SK-N-SH (cell line): ENCODE results near the gene RBMS3. TPM values are rescaled to one million over a fixed set of nuclear protein-coding genes. Genes with fewer than 3 reads are reported as not detected.

Source experiments
- CTCF ChIA-PET: fragments of 300-600, 350-600 bp; formaldehyde crosslinking; extraction: SDS; loops from one replicate; lab custom pipeline; 2021; lab: Yijun Ruan, JAX
- POLR2A ChIA-PET: fragments of 350-600 bp; sonication (Branson Sonifier 250); formaldehyde crosslinking; extraction: SDS; loops from one replicate; lab custom pipeline; 2020; ENCODE audit warnings: antibody characterized with exemption, inconsistent platforms; lab: Yijun Ruan, JAX
- DNase-seq: peaks from one replicate; pipeline ENCODE4 v3.0.0; 2012
- H2AFZ ChIP-seq: fragments of 200-600 bp; sonication (generic); 2 replicates; pipeline ENCODE4 v1.8.1; 2016; ENCODE audit warnings: antibody characterized with exemption, mild to moderate bottlenecking, low read depth
- H3F3A ChIP-seq: fragments of 200-600 bp; sonication (generic); replicated peaks from 2 replicates; pipeline ENCODE3; 2016; ENCODE audit warnings: antibody characterized with exemption, mild to moderate bottlenecking; ENCODE audit not compliant: insufficient read depth
- H3K27ac ChIP-seq, 2 experiments: fragments of 200-500 bp in 1 of 2; fragments of 200-600 bp in 1 of 2; sonication (Bioruptor generic) in 1 of 2; sonication (generic), shearing (Covaris generic) in 1 of 2; 2 replicates each; pipeline versions ENCODE4 v1.5.1 to v1.6.1; 2014 to 2016; ENCODE audit warnings: low read depth in 2 of 2, inconsistent platforms in 1 of 2, low read length in 1 of 2, mild to moderate bottlenecking in 1 of 2, mixed read lengths in 1 of 2
- H3K27me3 ChIP-seq: fragments of 200-600 bp; sonication (generic), shearing (Covaris generic); 2 replicates; pipeline ENCODE4 v1.6.1; 2016; ENCODE audit warnings: mixed run types; ENCODE audit not compliant: insufficient read depth
- H3K36me3 ChIP-seq, 2 experiments: fragments of 200-500 bp in 1 of 2; fragments of 200-600 bp in 1 of 2; sonication (Bioruptor generic) in 1 of 2; sonication (generic) in 1 of 2; replicated peaks in 1 of 2; 2 replicates each; pipeline versions ENCODE3 to v1.5.1; 2014 to 2016; ENCODE audit warnings: low read length in 1 of 2, mild to moderate bottlenecking in 1 of 2; ENCODE audit not compliant: insufficient read depth in 2 of 2, control insufficient read depth in 1 of 2
- H3K4me1 ChIP-seq, 2 experiments: fragments of 200-500 bp in 1 of 2; fragments of 200-600 bp in 1 of 2; sonication (Bioruptor generic) in 1 of 2; sonication (generic), shearing (Covaris generic) in 1 of 2; 2 replicates each; pipeline versions ENCODE4 v1.5.1 to v1.6.1; 2014 to 2016; ENCODE audit warnings: low read depth in 1 of 2, low read length in 1 of 2, mixed run types in 1 of 2; ENCODE audit not compliant: insufficient read depth in 2 of 2, control insufficient read depth in 1 of 2
- H3K4me2 ChIP-seq: fragments of 200-600 bp; sonication (generic), shearing (Covaris generic); 2 replicates; pipeline ENCODE4 v1.6.1; 2017; ENCODE audit warnings: mixed run types
- H3K4me3 ChIP-seq, 2 experiments: fragments of 200-500 bp in 1 of 2; fragments of 200-600 bp in 1 of 2; sonication (Bioruptor generic) in 1 of 2; sonication (generic), shearing (Covaris generic) in 1 of 2; 2 replicates each; pipeline versions ENCODE4 v1.5.1 to v1.8.1; 2014 to 2016; ENCODE audit warnings: low read depth in 2 of 2, inconsistent platforms in 1 of 2, low read length in 1 of 2, mild to moderate bottlenecking in 1 of 2, mixed read lengths in 1 of 2, moderate library complexity in 1 of 2
- H3K79me2 ChIP-seq: fragments of 200-600 bp; sonication (generic); 2 replicates; pipeline ENCODE4 v1.8.1; 2017; ENCODE audit warnings: mild to moderate bottlenecking; ENCODE audit not compliant: insufficient read depth
- H3K9ac ChIP-seq: fragments of 200-600 bp; sonication (generic); 2 replicates; pipeline ENCODE4 v1.6.1; 2017; ENCODE audit warnings: mixed run types
- H3K9me2 ChIP-seq: fragments of 200-600 bp; sonication (generic); 2 replicates; pipeline ENCODE4 v1.6.1; 2017; ENCODE audit warnings: mixed run types
- H3K9me3 ChIP-seq: fragments of 200-600 bp; sonication (generic); 2 replicates; pipeline ENCODE4 v1.6.1; 2017; ENCODE audit warnings: mixed run types, mild to moderate bottlenecking, moderate library complexity
- H4K20me1 ChIP-seq: fragments of 200-600 bp; sonication (generic); 2 replicates; pipeline ENCODE4 v1.6.1; 2017; ENCODE audit warnings: mild to moderate bottlenecking, mixed run types; ENCODE audit not compliant: insufficient read depth
- ELF1 ChIP-seq: IDR thresholded peaks from 2 replicates; pipeline ENCODE4 v1.4.0; 2012
- EP300 ChIP-seq, 2 experiments: IDR thresholded peaks; 2 replicates each; pipeline versions ENCODE4 v1.4.0 to v1.6.1; 2012; ENCODE audit warnings: borderline replicate concordance in 1 of 2, low read depth in 1 of 2, low read length in 1 of 2
- FOSL2 ChIP-seq: IDR thresholded peaks from 2 replicates; pipeline ENCODE4 v1.4.0; 2012; ENCODE audit warnings: low read depth, mild to moderate bottlenecking, moderate library complexity, borderline replicate concordance
- GATA2 ChIP-seq: sonication (generic); formaldehyde crosslinking; IDR thresholded peaks from 2 replicates; pipeline ENCODE4 v1.5.0; 2020; ENCODE audit warnings: mild to moderate bottlenecking, missing genetic modification reagents
- IRF3 ChIP-seq: fragments of 150-350 bp; IDR thresholded peaks from 2 replicates; pipeline ENCODE4 v1.6.1; 2016; ENCODE audit warnings: mild to moderate bottlenecking, low read depth, low read length
- JUND ChIP-seq: IDR thresholded peaks from 2 replicates; pipeline ENCODE4 v1.4.0; 2012
- MEF2A ChIP-seq: IDR thresholded peaks from 2 replicates; pipeline ENCODE4 v1.4.0; 2012; ENCODE audit warnings: low read depth, borderline replicate concordance
- NRF1 ChIP-seq: IDR thresholded peaks from 2 replicates; pipeline ENCODE4 v1.6.1; 2012; ENCODE audit warnings: low read depth, mild to moderate bottlenecking, low read length
- REST ChIP-seq: IDR thresholded peaks from 2 replicates; pipeline ENCODE4 v1.6.1; 2012; ENCODE audit warnings: mild to moderate bottlenecking, low read depth, low read length, moderate library complexity
- TCF12 ChIP-seq: IDR thresholded peaks from 2 replicates; pipeline ENCODE4 v1.4.0; 2012
- YY1 ChIP-seq: IDR thresholded peaks from 2 replicates; pipeline ENCODE4 v1.4.0; 2012; ENCODE audit warnings: low read depth, mild to moderate bottlenecking
- WGBS: methylation state at CpG from one replicate; pipeline ENCODE4 v1.1.6; 2017; ENCODE audit warnings: low lambda C conversion rate; 5-methylcytosine and 5-hydroxymethylcytosine counted together
- polyA plus RNA-seq, 3 experiments: library from polyadenylated mRNA; depleted of rRNA; stranded (reverse); fragments of >200 nt; gene quantifications; 2 replicates each; pipeline ENCODE4 v1.2.3, GENCODE V29; 2012
- TF ChIP-seq, protein P1 (sequence below): IDR thresholded peaks from 2 replicates; pipeline ENCODE4; 2012

The RBMS3 gene
- polyA plus RNA-seq, 1 of the 3 experiments (the other 2 are of a cell fraction): 8.2 TPM

DNA sequence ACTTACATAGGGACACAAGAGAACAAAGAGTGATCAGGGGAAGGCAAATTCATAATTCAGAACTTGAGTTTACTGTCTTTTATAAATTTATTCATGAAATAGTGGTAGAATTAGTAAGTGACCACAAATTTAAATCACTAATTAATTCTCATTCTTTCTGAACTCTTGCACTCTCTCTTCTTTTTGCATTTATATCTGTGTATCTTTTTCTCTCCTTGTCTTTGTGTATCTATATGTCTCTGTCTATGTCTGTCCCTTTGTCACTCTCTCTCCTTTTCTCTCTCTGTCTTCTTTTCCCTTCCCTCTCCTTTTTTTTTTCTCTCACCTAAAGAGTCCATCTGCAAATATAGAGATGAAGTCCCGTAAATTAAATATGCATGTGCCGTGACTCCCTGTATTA, 31.5 kb downstream of the RBMS3 start:
- peaks cover 97% of the 10 kb centered on the region for H3K79me2 ChIP-seq
- TF ChIP-seq NRF1: no peak
- no peak for TF ChIP-seq TCF12
- TF ChIP-seq, protein P1, sequence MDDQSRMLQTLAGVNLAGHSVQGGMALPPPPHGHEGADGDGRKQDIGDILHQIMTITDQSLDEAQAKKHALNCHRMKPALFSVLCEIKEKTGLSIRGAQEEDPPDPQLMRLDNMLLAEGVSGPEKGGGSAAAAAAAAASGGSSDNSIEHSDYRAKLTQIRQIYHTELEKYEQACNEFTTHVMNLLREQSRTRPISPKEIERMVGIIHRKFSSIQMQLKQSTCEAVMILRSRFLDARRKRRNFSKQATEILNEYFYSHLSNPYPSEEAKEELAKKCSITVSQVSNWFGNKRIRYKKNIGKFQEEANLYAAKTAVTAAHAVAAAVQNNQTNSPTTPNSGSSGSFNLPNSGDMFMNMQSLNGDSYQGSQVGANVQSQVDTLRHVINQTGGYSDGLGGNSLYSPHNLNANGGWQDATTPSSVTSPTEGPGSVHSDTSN: no peak
- TF ChIP-seq REST: no peak
- TF ChIP-seq MEF2A: no peak
- TF ChIP-seq YY1: no peak
- no peak for TF ChIP-seq JUND
- TF ChIP-seq FOSL2: no peak
- no peak for TF ChIP-seq ELF1
- no peak for TF ChIP-seq GATA2 (CRISPR knock-in tag)
- TF ChIP-seq IRF3: no peak
- no peak for TF ChIP-seq EP300 (IDR thresholded peaks at IDR 0.05; ENCODE audit: borderline replicate concordance in 1 of 2, low read depth in 1 of 2, low read length in 1 of 2)
- H3K27ac ChIP-seq: peak overlapping the region; percentile 39 to 99; a peak in 3 of 4 replicates
- H3K9me2 ChIP-seq: no peaks in the 10 kb centered on the region
- H3K9me3 ChIP-seq: no peaks in the 10 kb centered on the region
- H3K4me1 ChIP-seq: peaks cover 18 to 74% of the 10 kb centered on the region in 2 experiments; a peak in 3 of 4 replicates
- peak overlapping the region; percentile 36; the same call in 1 of the 2 replicates for H3K4me2 ChIP-seq
- 0 out of 2 replicates have a peak overlapping the region, but pooled peaks have one; percentile 8 for H3K9ac ChIP-seq
- peaks cover 4% of the 10 kb centered on the region for H3F3A ChIP-seq
- no peak for DNase-seq
- ChIA-PET CTCF (no interaction called here), POLR2A (no interaction called here)
- H3K27me3 ChIP-seq: no peaks in the 10 kb centered on the region
- H2AFZ ChIP-seq: no peak overlapping the region
- H3K4me3 ChIP-seq: peak overlapping the region in 1 of 2 experiments; percentile 14; a peak in 1 of 4 replicates
- H3K36me3 ChIP-seq: peaks cover 0 to 2% of the 10 kb centered on the region in 2 experiments
- 80% methylated on average over 2 of the region's 2 CpGs for WGBS
- no peaks in the 10 kb centered on the region for H4K20me1 ChIP-seq
